HG02981 (cell line): ENCODE measurements around the gene FBXO10.
A peak's percentile ranks its signal among the peaks of the same experiment; 100 is the strongest.
"Not testable (repeated sequence)": the region's sequence is repeated elsewhere in the genome, so short reads cannot be mapped to it uniquely, and the experiment has no call there.

ENCODE experiments used
- ATAC-seq: cut with Tn5 transposase; IDR thresholded peaks from one replicate; pipeline ENCODE4 v1.9.1; 2021; ENCODE audit warnings: mild to moderate bottlenecking, moderate library complexity; ENCODE audit not compliant: unreplicated experiment

The FBXO10 gene

GRCh38 chr9:37575921-37576721, at the start of gene FBXO10:
Gene FBXO10 (minus strand): TSS chr9:37576380. CDS start chr9:37541768, 34,612 bp downstream.
- peak; percentile 62 for ATAC-seq

GRCh38 chr9:37625758-37626147, 49.6 kb upstream of the FBXO10 start:
- ATAC-seq = no peak

DNA sequence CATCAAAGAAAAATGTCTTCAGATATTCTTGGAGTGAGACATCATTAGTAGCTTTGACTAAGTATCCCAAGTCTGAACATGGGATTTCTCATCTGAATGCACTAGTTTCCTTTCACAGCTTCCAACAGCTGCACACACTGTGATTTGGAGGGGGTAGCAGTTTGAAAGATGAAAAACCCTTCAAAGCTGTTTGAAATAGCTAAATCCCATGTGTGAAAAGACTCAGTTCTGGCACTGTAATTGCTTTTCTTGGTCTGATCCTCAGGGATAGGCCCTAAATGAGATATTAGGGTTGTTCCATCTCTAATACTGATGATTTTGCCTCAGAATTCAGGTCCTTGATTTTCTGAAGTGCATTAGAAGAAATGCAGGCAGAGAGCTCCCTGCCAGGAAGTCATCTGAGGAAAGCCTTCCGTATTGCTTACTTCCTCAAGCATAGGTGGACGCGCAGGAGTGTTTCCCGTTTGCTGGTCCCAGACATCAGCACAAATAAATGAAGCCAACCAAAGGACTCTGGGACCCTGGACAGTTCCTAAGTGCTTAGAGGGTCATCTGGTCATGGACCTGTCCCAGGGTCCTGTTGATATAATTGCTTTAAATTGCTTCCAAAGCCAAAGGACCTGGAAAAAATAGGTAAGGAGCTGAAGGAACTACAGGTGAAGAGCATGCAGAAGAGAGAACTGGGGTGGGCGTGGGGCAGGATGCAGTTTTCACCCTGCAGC, 49.0 kb upstream of the FBXO10 start:
- no peak for ATAC-seq

DNA sequence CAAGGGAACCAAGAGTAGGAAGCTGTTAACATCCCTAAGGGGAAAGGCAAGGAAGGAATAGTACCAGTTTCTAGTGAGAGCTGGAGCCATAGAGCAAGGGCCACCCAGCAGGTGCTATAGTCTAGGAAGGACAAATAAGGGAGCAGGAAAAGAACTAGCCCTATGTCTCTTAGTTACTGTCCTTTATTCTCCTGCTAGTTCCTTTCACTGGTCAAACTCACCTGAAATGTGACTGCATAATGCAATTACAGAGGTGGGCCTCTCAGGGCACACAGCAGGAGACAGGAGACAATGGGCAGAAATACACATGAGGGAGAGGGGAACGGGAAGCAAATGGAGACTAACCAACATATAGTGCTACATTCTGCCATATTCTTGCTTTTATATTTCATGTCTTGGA, 47.9 kb upstream of the FBXO10 start:
- ATAC-seq = no peak

DNA sequence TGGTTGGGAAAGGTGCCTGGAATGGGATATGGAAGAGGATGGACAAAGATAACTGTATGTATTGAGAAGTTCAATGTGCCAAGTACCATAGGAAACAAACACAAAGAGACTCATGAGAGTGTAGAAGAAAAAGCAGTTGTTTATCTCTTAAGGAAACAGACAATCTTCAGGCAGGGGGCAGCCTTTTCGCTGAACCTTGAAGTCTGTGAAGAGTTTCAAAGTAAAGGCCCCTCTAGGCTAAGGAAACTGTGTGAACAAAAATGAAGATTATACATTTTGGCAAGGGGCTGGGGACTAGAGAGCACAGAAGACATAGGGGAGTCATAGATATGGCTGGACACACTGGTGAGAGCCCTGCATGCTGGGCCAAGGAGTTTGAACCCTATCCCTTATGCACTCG, 47.1 kb upstream of the FBXO10 start:
- no peak for ATAC-seq

DNA sequence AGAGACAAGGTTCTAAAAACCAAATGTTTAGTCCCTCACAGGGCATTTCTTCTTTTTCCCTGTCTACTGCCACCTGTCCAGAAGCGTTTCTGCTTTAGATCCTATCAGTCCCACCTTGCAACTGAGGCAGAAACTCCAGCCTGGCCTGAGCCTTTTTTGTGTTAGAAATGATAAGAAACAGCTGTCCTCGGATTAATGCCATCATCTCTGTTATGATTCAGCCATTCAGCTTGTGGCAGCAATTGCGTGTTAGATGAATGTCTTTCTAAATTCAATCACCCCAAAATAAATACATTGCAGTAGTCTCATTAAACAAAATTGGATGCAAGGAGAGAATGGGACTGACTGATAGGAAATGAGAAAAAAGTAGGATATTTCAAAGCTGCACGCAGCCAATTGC, 46.3 kb upstream of the FBXO10 start:
- ATAC-seq = no peak

GRCh38 chr9:37621273-37622121, 45.3 kb upstream of the FBXO10 start:
- ATAC-seq = no peak

- no peak for ATAC-seq
Measured at GRCh38 chr9:37620396-37620795, 44.2 kb upstream of the FBXO10 start.

DNA sequence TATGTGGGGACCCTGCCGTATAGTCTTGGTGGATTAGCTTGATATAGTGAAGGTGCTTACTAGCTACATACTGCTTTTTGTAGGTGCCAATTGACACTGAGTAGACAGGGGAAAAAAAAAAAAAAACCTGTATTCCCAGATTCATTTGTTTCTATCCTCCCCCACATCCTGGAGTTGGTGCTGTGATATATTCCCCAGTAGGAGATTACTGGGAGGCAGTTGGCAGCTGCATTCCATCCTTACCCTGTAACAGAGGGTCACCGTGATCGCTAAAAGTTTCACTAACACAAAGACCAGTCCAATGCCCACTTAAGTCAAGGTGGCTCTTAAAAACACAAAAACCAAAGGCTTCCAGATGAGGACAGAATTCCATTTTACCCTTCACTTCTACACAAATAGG, 43.6 kb upstream of the FBXO10 start:
- no peak for ATAC-seq

DNA sequence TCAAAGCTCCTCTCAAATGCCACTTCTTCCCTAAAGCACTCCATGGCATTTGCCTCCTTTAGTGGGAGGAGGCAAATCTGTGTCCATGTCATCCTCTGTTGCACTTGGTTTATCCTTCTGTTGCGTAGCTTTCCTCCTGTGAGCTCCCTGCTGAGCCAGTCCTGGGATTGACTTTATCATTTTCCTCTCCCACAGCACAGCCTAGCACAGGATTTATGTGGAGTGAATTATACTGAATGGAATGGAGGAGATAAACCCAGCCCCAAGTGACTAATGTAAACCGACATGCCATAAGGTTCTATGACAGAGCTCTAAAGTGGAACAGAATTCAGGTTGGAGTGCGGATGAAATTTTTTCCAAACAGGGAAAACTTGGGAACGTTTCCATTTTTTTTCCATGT, 42.6 kb upstream of the FBXO10 start:
- no peak for ATAC-seq

DNA sequence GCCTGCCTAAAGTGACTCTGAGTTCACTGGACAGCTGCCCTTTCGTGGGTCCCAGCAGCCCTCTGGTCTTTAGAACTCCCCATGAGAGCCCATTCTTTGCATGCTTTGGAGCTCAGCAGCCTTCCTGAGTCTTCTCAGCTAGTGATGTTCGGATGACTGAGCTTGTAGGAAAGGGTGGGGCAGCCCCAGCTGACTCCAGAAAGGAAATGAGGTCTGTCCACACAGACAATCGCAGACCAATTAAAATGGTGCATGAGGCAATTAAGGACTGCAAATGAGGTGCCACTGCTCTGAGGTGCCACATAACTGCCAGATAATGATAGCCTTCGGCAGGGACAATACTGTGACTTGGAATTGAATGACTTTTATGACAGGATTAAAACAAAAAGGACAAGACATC, 41.7 kb upstream of the FBXO10 start:
- ATAC-seq = no peak

- ATAC-seq = no peak
Measured at GRCh38 chr9:37617161-37617560, 41.0 kb upstream of the FBXO10 start.

- no peak for ATAC-seq
Measured at GRCh38 chr9:37611961-37612360, 35.8 kb upstream of the FBXO10 start.

GRCh38 chr9:37611014-37611413, 34.8 kb upstream of the FBXO10 start:
- ATAC-seq = no peak

DNA sequence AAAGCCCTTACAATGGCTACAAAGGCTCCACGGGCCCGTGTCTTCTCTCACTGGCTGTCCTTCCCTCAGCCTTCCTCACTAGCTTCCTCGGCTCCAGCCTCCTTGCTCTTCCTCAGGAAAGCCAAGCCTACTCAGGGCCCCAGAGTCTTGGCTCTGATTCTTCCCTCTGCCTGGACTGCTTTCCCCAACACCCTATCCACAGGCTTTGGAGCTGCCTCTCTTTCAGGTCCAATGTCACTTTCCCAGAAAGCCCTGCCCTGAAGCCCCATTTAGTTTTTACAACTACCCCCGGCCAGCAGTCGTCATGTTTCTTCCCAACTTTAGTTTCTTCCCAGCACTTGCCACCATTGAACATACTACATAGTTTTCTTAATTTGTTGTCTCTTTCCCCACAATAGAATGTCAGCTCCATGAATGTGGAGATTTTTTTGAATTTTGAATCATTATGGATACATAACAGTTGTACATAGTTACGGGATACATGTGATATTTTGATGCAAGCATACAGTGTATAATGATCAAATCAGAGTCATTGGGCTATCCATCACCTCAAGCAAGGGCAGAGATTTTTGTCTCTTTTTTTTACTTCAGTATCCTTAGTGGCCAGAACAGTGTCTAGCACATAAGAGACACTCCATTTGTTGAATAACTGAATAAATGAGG, 33.7 kb upstream of the FBXO10 start:
- ATAC-seq = no peak

- no peak for ATAC-seq
Measured at GRCh38 chr9:37608250-37608649, 32.1 kb upstream of the FBXO10 start.

- ATAC-seq = no peak
Measured at GRCh38 chr9:37604296-37604695, 28.1 kb upstream of the FBXO10 start.

DNA sequence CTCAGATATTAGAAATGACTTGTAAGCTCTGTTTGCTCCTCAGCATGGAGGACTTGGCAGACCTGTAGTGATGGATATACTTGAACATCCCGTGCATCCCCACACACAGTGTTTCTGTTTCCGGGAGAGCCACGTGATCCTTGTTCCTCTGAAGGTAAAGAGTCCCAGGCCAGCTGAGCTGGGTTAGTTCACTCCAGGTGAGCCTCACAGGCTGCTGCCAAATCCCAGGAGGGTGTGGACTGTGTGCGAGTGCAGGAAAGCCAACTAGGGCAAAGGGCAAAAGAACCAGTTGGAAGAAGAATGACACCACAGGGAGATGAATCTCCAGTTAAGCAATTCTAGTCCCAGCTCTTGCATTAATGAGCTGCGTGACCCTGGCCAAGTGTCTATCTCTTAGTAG, 26.6 kb upstream of the FBXO10 start:
- no peak for ATAC-seq

DNA sequence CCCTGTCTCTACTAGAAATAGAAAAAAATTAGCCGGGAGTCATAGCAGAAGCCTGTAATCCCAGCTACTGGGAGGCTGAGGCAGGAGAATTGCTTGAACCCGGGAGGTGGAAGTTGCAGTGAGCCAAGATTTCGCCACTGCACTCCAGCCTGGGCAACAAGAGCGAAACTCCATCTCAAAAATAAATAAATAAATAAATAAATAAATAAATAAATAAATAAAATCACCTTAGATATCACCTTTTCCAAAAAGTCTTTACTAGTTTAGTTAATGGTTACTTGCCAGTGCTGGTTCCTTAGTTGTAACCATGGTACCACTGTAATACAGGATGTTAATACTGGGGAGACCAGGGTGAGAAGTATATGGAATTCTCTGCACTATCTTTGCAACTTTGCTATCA, 25.9 kb upstream of the FBXO10 start:
- ATAC-seq = not testable (repeated sequence)

GRCh38 chr9:37596504-37596903, 20.3 kb upstream of the FBXO10 start:
- ATAC-seq = no peak

DNA sequence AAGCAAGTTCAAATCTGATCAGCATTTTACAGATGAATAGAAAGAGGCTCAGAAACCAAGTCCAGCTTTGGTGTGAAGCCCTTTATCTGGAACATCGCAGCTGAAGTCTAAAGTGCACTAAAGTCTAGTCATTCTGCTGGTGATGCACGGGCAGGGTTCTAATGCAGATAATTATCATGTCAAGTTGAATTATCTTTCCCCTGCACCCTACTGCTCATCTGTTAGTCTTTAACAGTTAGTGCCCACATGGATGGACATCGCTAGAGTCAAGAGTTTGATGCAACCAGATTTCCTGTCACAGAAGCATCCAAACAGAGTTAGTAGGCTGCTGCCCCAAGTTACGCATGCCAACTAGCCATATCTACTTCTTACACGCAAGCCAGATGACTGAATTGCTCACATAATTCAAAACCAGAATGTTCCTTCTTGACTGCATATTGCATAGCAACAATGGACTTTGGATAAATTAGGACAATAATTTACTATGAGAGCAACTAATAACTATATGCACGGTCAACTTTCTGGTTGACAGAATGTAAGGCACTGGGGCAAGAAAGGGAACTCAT, 17.8 kb upstream of the FBXO10 start:
- ATAC-seq = no peak
